NB4 (cell line): Measurements from ENCODE around the gene LMBR1.
"Not testable (repeated sequence)": the region's sequence is repeated elsewhere in the genome, so short reads cannot be mapped to it uniquely, and the experiment has no call there.

ENCODE experiments used
- CTCF ChIP-seq: IDR thresholded peaks from one replicate; pipeline ENCODE4 v1.5.1; 2012; ENCODE audit warnings: low read depth, low read length
- MAX ChIP-seq: IDR thresholded peaks from 2 replicates; pipeline ENCODE4 v1.6.1; 2011; ENCODE audit warnings: low read depth, low read length
- MYC ChIP-seq: IDR thresholded peaks from 2 replicates; pipeline ENCODE4 v1.6.1; 2011; ENCODE audit warnings: low read depth, low read length
- POLR2A ChIP-seq: IDR thresholded peaks from 2 replicates; pipeline ENCODE4 v1.6.1; 2011; ENCODE audit warnings: mild to moderate bottlenecking; ENCODE audit not compliant: insufficient read length; ENCODE audit errors: extremely low read depth

GRCh38 chr7:156909574-156910252, 16.7 kb upstream of the LMBR1 start:
- not testable (repeated sequence) for TF ChIP-seq CTCF, POLR2A, MAX, MYC
